Epithelial cell of prostate (primary cell): ENCODE data around the gene MCM9.
"Not testable (repeated sequence)": the region's sequence is repeated elsewhere in the genome, so short reads cannot be mapped to it uniquely, and the experiment has no call there.

Experiments
- DNase-seq: peaks from one replicate; pipeline ENCODE4 v3.0.0-alpha.2; 2011; ENCODE audit warnings: low read depth, low spot score
- H3K27ac ChIP-seq: fragments of 450-650 bp; 2 replicates; pipeline ENCODE4 v1.5.1; 2017; ENCODE audit warnings: mild to moderate bottlenecking

MCM9 gene

GRCh38 chr6:118808793-118809638, 125.9 kb downstream of the MCM9 start:
- DNase-seq: no peak
- no peak overlapping the region for H3K27ac ChIP-seq

- H3K27ac ChIP-seq: no peak overlapping the region
- DNase-seq: no peak
Observed at GRCh38 chr6:118804091-118804490, 130.9 kb downstream of the MCM9 start.

GRCh38 chr6:118801257-118801656, 133.7 kb downstream of the MCM9 start:
- no peak overlapping the region for H3K27ac ChIP-seq

GRCh38 chr6:118800394-118801071, 134.4 kb downstream of the MCM9 start:
- DNase-seq: peak; percentile 26
- no peak overlapping the region for H3K27ac ChIP-seq

More at GRCh38 chr6:118801257-118801656, 133.7 kb downstream of the MCM9 start:
- DNase-seq: no peak

GRCh38 chr6:118799826-118800225, 135.1 kb downstream of the MCM9 start:
- no peak overlapping the region for H3K27ac ChIP-seq
- DNase-seq: no peak

- not testable (repeated sequence) for H3K27ac ChIP-seq, DNase-seq
Observed at GRCh38 chr6:118796548-118796947, 138.4 kb downstream of the MCM9 start.

GRCh38 chr6:118791499-118791898, 143.5 kb downstream of the MCM9 start:
- DNase-seq: no peak
- H3K27ac ChIP-seq: no peak overlapping the region

- no peak overlapping the region for H3K27ac ChIP-seq
- DNase-seq: no peak
Observed at GRCh38 chr6:118789954-118790353, 145.0 kb downstream of the MCM9 start.

- no peak for DNase-seq
- H3K27ac ChIP-seq: no peak overlapping the region
Observed at GRCh38 chr6:118789419-118789818, 145.5 kb downstream of the MCM9 start.

GRCh38 chr6:118788702-118789101, 146.3 kb downstream of the MCM9 start:
- no peak for DNase-seq
- no peak overlapping the region for H3K27ac ChIP-seq

- H3K27ac ChIP-seq: no peak overlapping the region
- DNase-seq: no peak
Observed at GRCh38 chr6:118787724-118788423, 147.1 kb downstream of the MCM9 start.

- H3K27ac ChIP-seq: no peak overlapping the region
- no peak for DNase-seq
Observed at GRCh38 chr6:118786596-118787453, 148.1 kb downstream of the MCM9 start.

GRCh38 chr6:118785601-118786000, 149.4 kb downstream of the MCM9 start:
- H3K27ac ChIP-seq: no peak overlapping the region
- DNase-seq: no peak

- DNase-seq: no peak
- no peak overlapping the region for H3K27ac ChIP-seq
Observed at GRCh38 chr6:118784641-118785164, 150.3 kb downstream of the MCM9 start.

GRCh38 chr6:118783931-118784550, 150.9 kb downstream of the MCM9 start:
- DNase-seq: no peak
- no peak overlapping the region for H3K27ac ChIP-seq

GRCh38 chr6:118782651-118783050, 152.3 kb downstream of the MCM9 start:
- no peak overlapping the region for H3K27ac ChIP-seq
- no peak for DNase-seq

- no peak for DNase-seq
- no peak overlapping the region for H3K27ac ChIP-seq
Observed at GRCh38 chr6:118781897-118782296, 153.1 kb downstream of the MCM9 start.

- H3K27ac ChIP-seq: no peak overlapping the region
Observed at GRCh38 chr6:118780668-118781067, 154.3 kb downstream of the MCM9 start.

More at GRCh38 chr6:118780668-118781067, 154.3 kb downstream of the MCM9 start:
- DNase-seq: no peak
